ENCODE measurements around the gene GABRA6.
"Not testable (repeated sequence)": the region's sequence is repeated elsewhere in the genome, so short reads cannot be mapped to it uniquely, and the experiment has no call there.

GABRA6 gene

GRCh38 chr5:161685461-161685860 is at the start of gene GABRA6:
Gene GABRA6 (plus strand): TSS chr5:161685721. CDS start chr5:161685990, 269 bp downstream.
- no peak for DNase-seq

GRCh38 chr5:161637591-161637990 is 47.9 kb upstream of the GABRA6 start:
- DNase-seq, result no peak

- no peak for DNase-seq
Measured at GRCh38 chr5:161641444-161641843, 44.1 kb upstream of the GABRA6 start.

GRCh38 chr5:161645264-161645663 is 40.3 kb upstream of the GABRA6 start:
- DNase-seq, result no peak

- DNase-seq, result not testable (repeated sequence)
Measured at GRCh38 chr5:161651926-161652325, 33.6 kb upstream of the GABRA6 start.

- DNase-seq, result no peak
Measured at GRCh38 chr5:161660806-161661205, 24.7 kb upstream of the GABRA6 start.

GRCh38 chr5:161663431-161663830 is 22.1 kb upstream of the GABRA6 start:
- DNase-seq, result no peak

GRCh38 chr5:161676103-161676502 is 9.4 kb upstream of the GABRA6 start:
- DNase-seq, result no peak

GRCh38 chr5:161686149-161686548 is 628 bp downstream of the GABRA6 start:
- no peak for DNase-seq

- no peak for DNase-seq
Measured at GRCh38 chr5:161686881-161687280, 1.4 kb downstream of the GABRA6 start.

GRCh38 chr5:161687316-161687715 is 1.8 kb downstream of the GABRA6 start:
- no peak for DNase-seq

- DNase-seq, result no peak
Measured at GRCh38 chr5:161691911-161692310, 6.4 kb downstream of the GABRA6 start.

- DNase-seq, result no peak
Measured at GRCh38 chr5:161697001-161697400, 11.5 kb downstream of the GABRA6 start.

GRCh38 chr5:161700065-161700464 is 14.5 kb downstream of the GABRA6 start:
- no peak for DNase-seq

- DNase-seq, result no peak
Measured at GRCh38 chr5:161703528-161703927, 18.0 kb downstream of the GABRA6 start.

- DNase-seq, result no peak
Measured at GRCh38 chr5:161707382-161707781, 21.9 kb downstream of the GABRA6 start.

GRCh38 chr5:161709239-161709638 is 23.7 kb downstream of the GABRA6 start:
- no peak for DNase-seq

GRCh38 chr5:161713042-161713441 is 27.5 kb downstream of the GABRA6 start:
- no peak for DNase-seq

GRCh38 chr5:161719157-161719556 is 33.6 kb downstream of the GABRA6 start:
- DNase-seq, result no peak

- no peak for DNase-seq
Measured at GRCh38 chr5:161720460-161720859, 34.9 kb downstream of the GABRA6 start.

GRCh38 chr5:161734741-161735140 is 49.2 kb downstream of the GABRA6 start:
- no peak for DNase-seq

GRCh38 chr5:161740433-161740832 is 54.9 kb downstream of the GABRA6 start:
- no peak for DNase-seq

GRCh38 chr5:161744276-161744675 is 58.8 kb downstream of the GABRA6 start:
- DNase-seq, result no peak

GRCh38 chr5:161745392-161745791 is 59.9 kb downstream of the GABRA6 start:
- DNase-seq, result no peak

GRCh38 chr5:161751265-161751664 is 65.7 kb downstream of the GABRA6 start:
- DNase-seq, result no peak
